SIG-M5 (cell line): ENCODE measurements around the gene AMOTL2.

Experiments
- DNase-seq: peaks from one replicate; lab custom pipeline; 2025; lab: John Stamatoyannopoulos, UW

AMOTL2 gene

DNA sequence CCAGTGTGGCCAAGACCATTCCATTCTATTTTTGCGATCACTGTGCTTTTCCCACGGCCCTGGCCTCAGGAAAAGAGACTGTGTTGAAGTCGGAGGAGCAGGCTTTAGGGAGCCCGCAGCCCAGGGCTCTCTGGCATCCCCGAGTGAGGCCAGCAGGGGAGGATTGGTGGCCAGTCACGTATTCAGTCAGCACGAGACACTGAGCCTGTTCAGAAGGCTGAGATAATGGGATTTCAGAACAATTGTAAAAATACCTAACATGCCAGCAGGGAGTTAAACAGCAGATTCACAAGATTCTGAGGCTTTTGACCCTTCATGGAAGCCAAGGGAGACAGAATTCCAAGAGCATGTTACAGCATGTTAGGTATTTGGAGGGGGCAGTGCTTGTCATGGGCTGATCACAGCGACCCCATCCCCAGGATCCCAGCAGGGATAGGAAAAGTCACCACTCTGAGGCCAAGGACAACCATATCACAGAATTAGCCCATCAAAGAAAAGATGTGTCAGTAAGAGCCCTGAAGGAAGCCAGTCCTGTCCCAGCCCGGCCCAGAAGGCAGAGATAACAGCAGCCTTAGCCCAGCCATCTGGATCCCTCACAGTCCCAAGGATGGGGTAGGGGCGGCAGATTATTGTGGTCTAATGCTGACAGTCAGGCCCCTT, 40.6 kb downstream of the AMOTL2 start:
- no peak for DNase-seq

DNA sequence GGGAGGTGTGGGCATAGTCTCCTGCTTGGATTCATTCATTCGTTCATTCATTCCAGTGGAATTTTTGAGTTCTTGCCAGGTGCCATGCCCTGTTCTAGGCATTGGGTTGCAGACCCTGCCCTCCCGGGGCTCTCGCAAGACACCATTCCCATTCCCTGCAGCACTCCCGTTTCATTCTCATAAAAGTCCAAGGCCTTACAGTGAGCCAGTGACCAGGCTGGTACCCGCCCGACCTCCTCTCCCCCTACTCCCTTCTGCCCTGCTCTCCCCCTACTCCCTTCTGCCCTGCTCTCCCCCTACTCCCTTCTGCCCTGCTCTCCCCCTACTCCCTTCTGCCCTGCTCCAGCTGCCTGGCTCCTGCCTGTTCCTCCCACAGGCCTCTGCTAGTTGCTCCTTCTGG, 41.9 kb downstream of the AMOTL2 start:
- DNase-seq: no peak

GRCh38 chr3:134331811-134332199, 42.4 kb downstream of the AMOTL2 start:
- no peak for DNase-seq

DNA sequence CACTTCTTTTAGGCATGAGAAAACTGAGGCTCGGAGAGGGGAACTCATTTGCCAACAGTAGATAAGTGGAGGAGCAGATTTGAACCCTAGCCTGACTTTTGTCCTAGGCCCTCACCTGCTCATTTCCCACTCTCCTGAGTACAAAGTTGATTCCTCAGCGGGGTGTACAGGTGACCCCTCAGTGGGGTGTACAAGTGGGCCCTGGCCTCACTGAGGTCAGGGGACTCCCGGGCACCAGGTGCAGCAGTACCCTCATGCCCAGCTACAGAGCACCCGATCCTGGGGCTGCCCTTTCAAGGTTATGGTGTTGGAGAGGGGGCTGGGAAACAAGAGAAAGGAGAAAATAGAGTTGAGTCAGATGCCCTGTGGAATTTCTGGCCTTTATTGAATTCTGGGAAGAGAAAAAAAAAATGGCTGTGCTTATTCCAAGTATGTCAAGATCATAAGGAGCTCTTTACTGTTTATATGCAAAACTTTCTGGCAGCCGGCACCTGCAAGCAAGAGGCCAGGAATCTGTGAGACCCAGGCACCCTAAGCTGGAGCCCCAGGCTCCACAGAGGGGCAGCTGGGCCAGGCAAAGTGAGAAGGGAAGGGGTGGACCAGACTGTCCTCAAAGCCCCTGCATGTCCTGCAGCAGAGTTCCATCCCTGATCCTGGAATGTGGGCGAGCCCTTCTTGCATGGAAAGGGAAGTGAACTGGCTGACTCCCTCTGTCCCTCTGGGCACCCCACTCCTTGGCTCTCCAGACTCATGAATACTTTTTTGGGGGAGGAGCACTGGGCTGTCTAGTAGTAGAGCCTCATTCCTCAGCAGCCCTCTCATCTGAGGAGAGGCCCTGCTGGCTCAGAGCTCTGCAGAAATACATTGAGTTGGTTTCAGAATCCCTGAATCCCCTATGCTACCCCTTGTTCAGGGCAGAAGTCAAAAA, 43.1 kb downstream of the AMOTL2 start:
- no peak for DNase-seq

DNA sequence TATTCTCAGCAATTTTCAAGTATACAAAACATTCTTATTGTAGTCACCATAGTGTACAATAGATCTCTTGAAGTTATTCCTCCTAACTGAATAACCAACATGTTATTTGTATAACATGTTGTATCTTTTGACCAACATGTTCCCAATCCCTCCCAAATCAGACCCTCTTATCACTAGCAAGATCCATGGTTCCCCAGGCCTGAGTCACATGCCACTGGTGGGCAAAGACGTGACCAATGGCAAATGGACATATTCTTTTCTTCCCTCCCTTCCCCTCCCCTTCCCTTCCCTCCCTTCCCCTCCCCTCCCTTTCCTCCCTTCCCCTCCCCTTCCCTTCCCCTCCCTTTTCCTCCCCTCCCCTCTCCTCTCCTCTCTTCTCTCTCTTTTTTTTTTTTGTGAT, 45.4 kb downstream of the AMOTL2 start:
- DNase-seq: no peak

- DNase-seq: peak; percentile 22
Measured at GRCh38 chr3:134328147-134328591, 46.1 kb downstream of the AMOTL2 start.

- DNase-seq: no peak
Measured at GRCh38 chr3:134327594-134327975, 46.7 kb downstream of the AMOTL2 start.

GRCh38 chr3:134326760-134327593, 47.3 kb downstream of the AMOTL2 start:
- no peak for DNase-seq

DNA sequence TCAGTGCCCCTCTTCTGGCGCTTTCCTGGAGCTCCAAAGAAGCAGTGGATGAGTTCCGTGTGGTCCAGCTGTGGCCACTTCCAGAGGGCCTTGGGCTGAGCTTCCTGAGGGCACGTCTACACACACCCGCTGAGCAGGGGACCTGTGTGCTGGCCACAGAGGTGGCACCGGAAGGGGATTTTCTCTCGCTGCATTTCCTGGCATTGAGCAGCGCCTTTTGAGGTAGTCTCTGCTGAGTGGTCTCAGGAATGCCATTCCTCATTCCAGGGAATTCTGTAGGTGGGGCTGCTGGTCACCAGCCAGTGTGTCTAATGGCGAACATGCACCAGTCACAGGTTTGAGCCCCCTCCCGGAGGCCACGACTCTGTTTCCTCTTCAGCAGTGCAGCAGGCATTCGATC, 48.1 kb downstream of the AMOTL2 start:
- DNase-seq: no peak

DNA sequence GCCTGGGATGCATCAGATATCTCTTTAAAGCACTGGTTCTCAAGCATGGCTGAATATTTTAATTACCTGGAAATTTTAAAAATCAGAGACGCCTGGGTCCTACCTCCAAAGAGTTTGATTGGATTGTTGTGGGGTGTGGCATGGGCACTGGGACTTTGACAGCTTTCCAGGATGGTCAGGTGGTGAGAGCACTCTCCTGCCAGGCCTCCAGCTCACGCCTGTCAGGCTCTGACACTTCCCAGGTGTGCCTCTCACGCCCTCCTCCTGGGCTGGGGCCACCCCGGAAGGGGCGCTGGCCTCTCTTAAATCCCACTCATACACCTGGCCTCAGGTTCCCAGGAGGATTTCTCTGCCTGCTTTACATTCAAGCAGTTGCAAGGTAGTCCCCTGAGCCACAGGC, 48.5 kb downstream of the AMOTL2 start:
- DNase-seq: no peak

GRCh38 chr3:134325061-134325705, 49.1 kb downstream of the AMOTL2 start:
- DNase-seq: no peak

DNA sequence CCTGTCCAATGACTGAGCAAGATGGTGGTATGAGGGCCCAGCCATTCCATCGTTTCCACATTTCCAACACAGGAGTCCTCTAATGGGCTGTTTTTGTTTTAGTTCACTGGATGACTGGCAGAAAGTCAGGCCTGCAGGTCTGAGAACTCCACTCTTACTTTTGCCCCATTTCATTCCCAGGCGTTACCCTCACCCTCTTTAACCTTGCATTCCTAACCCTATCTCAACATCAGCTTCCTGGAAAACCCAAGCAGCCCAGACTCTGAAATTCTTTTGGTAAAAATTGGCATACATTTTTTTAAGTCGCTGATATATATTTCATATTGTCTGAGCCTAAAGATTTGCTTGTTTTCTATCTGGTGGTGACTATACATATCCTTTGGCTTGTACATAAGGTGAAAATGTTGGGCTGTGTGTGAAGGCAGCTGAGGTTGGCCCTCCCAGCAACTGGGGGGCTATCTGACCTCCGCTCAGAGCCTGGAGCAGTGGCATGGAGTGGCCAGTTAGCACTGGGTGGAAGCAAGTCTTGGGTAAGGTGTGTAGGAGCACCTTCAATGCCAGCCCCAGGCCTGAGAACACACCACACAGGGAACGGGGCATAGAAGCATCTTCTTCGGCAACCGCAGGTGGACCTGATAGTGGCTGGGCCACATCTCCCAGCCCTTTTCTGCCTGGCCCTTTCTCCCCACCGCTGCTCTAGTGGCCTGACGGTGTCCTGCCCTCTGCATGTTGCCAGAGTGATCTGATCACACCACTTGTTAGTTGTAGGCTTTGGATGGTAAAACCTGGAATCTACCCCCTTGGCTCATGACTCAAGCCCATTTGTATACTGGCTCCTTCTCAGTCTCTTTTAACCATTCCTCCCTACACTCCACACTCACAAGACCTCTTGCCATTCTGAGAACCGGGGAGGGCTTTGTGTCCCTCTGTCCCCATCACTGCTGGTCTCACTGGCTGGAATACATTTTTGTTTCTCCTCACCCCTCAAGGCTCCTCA, 50.0 kb downstream of the AMOTL2 start:
- DNase-seq: no peak

DNA sequence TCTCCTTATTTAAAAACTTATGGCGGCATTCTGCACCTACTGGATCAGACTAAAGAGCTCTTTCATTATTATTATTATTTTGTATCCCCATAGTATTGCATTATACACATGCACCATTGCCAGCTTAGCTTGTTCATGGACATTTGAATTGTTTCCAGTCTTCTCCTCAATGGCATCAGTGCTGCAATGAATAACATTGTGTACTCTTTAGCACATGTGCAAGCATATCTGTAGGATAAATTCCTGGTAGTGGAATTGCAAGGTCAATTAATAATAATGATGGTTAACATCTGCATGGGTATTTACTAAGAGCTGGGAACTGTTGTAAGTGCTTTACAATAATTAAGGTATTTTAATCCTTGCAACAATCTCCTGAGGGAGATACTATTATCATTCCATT, 52.0 kb downstream of the AMOTL2 start:
- no peak for DNase-seq

- DNase-seq: no peak
Measured at GRCh38 chr3:134320749-134321148, 53.5 kb downstream of the AMOTL2 start.

- no peak for DNase-seq
Measured at GRCh38 chr3:134319931-134320330, 54.3 kb downstream of the AMOTL2 start.

- no peak for DNase-seq
Measured at GRCh38 chr3:134318166-134318565, 56.1 kb downstream of the AMOTL2 start.

DNA sequence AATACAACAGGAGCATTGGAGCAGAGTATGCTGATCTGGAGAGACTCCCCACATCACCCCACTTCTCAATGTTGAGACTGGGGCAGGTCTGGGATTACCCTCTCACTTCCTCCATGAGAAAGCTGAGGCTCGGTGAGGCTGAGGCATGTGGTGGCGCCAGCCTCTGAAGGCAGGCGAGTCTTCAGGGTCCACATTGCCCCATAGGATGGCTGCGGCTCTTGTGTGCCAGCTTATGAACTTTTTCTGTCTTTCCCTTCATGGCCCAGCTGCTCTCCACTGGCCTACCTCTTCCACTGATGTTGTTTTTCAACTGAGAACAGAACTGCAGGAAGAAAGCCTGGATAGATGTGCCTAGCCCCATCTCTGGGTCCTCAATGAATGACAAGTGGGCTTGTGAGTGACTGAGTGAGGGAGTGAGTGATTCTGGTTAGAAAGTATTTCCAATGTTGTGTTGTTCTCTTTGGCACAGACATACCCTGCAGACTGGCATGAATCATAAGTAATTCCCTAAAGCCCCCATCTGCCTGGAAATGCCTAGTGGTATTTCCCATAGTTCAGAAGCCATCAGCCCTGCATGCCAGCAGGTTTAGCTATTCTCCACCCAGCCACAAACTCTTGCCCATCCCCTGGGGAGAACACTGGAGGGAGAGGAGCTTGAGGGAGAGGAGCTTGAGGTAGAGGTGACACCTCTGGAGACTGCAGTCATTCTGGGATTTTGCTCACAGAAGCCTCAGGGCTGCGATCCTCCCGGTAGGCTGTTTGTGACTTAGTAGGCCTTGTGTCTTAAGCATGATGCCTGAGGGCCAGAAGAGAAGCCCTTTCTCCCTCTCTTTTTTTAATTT, 56.9 kb downstream of the AMOTL2 start:
- no peak for DNase-seq

GRCh38 chr3:134315286-134316106, 58.8 kb downstream of the AMOTL2 start:
- no peak for DNase-seq
